NB4 (cell line): Measurements from ENCODE around the gene LYSET.
"Not testable (repeated sequence)": the region's sequence is repeated elsewhere in the genome, so short reads cannot be mapped to it uniquely, and the experiment has no call there.

ENCODE experiments used
- DNase-seq: peaks from one replicate; pipeline ENCODE4 v3.0.0; 2010; ENCODE audit warnings: low read depth
- H3K4me3 ChIP-seq: one replicate; pipeline ENCODE4 v1.5.1; 2011; ENCODE audit warnings: mild to moderate bottlenecking, low read depth, low read length, moderate library complexity
- CTCF ChIP-seq: IDR thresholded peaks from one replicate; pipeline ENCODE4 v1.5.1; 2012; ENCODE audit warnings: low read depth, low read length
- MAX ChIP-seq: IDR thresholded peaks from 2 replicates; pipeline ENCODE4 v1.6.1; 2011; ENCODE audit warnings: low read depth, low read length
- MYC ChIP-seq: IDR thresholded peaks from 2 replicates; pipeline ENCODE4 v1.6.1; 2011; ENCODE audit warnings: low read depth, low read length
- POLR2A ChIP-seq: IDR thresholded peaks from 2 replicates; pipeline ENCODE4 v1.6.1; 2011; ENCODE audit warnings: mild to moderate bottlenecking; ENCODE audit not compliant: insufficient read length; ENCODE audit errors: extremely low read depth

The LYSET gene

GRCh38 chr14:93169619-93170018 lies 15.5 kb upstream of the LYSET start:
- not testable (repeated sequence) for H3K4me3 ChIP-seq, DNase-seq

- DNase-seq, H3K4me3 ChIP-seq: not testable (repeated sequence)
Measured at GRCh38 chr14:93170141-93170540, 15.0 kb upstream of the LYSET start.

- H3K4me3 ChIP-seq = no peak overlapping the region
- DNase-seq = no peak
- TF ChIP-seq MAX (no peak), POLR2A (no peak), CTCF (no peak), MYC (no peak)
Measured at GRCh38 chr14:93171376-93171775, 13.7 kb upstream of the LYSET start.

GRCh38 chr14:93173943-93174395 lies 11.1 kb upstream of the LYSET start:
- DNase-seq = no peak
- TF ChIP-seq POLR2A (no peak), CTCF (no peak), MAX (no peak), MYC (no peak)
- no peak overlapping the region for H3K4me3 ChIP-seq

- DNase-seq = not testable (repeated sequence)
Measured at GRCh38 chr14:93174731-93175130, 10.4 kb upstream of the LYSET start.

GRCh38 chr14:93175492-93175891 lies 9.6 kb upstream of the LYSET start:
- no peak for DNase-seq
- H3K4me3 ChIP-seq = no peak overlapping the region
- no peak for TF ChIP-seq CTCF
- no peak for TF ChIP-seq MAX
- TF ChIP-seq MYC = no peak
- TF ChIP-seq POLR2A = no peak

More at GRCh38 chr14:93174731-93175130, 10.4 kb upstream of the LYSET start:
- not testable (repeated sequence) for H3K4me3 ChIP-seq

- peak overlapping the region; percentile 77 for H3K4me3 ChIP-seq
- peak; percentile 20 for DNase-seq
- TF ChIP-seq MYC (no peak), MAX (no peak), CTCF (no peak), POLR2A (no peak)
Measured at GRCh38 chr14:93183596-93184317, 1.4 kb upstream of the LYSET start.
